Measurements from ENCODE around the gene EPHA8.

Gene EPHA8

DNA sequence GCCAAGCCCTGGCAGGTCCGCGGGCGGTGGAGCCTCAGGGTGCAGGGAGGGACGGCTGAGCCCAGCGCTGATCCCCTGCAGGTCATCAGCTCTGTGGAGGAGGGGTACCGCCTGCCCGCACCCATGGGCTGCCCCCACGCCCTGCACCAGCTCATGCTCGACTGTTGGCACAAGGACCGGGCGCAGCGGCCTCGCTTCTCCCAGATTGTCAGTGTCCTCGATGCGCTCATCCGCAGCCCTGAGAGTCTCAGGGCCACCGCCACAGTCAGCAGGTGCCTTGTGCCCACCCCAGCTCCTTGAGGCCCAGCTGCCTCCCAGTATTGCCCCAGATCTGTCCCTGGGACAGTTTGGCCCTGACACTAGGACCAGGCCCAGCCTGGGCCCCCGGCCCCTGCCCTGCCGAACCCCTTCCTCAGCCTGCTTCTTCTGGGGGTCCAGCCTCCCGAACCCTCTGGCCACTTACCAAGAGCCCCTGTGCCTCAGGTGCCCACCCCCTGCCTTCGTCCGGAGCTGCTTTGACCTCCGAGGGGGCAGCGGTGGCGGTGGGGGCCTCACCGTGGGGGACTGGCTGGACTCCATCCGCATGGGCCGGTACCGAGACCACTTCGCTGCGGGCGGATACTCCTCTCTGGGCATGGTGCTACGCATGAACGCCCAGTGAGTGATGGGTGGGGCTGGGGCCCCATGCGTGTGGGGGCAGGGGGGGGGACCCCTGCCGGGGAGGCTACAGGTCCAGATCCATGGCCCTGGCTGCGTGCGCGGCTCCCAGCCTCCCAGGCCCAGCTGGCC is 37.7 kb downstream of the EPHA8 start:
- Histone ChIP-seq H3K4me3 (ENCODE audit: low read depth, low read length) (no peak overlapping the region), H3K79me2 (no peaks in the 10 kb centered on the region), H3K27me3 (ENCODE audit: control insufficient read depth, insufficient read depth, low read length) (no peaks in the 10 kb centered on the region), H2AFZ (no peak overlapping the region), H3K27ac (no peak overlapping the region), H3K4me1 (peaks cover 2% of the 10 kb centered on the region), H3K9ac (no peak overlapping the region), H3K9me3 (ENCODE audit: control insufficient read depth, low read length) (no peaks in the 10 kb centered on the region), H3K4me2 (ENCODE audit: low read length) (no peak overlapping the region), H3K36me3 (ENCODE audit: control insufficient read depth, insufficient read depth, low read length) (no peaks in the 10 kb centered on the region)
- TF ChIP-seq, protein P1, sequence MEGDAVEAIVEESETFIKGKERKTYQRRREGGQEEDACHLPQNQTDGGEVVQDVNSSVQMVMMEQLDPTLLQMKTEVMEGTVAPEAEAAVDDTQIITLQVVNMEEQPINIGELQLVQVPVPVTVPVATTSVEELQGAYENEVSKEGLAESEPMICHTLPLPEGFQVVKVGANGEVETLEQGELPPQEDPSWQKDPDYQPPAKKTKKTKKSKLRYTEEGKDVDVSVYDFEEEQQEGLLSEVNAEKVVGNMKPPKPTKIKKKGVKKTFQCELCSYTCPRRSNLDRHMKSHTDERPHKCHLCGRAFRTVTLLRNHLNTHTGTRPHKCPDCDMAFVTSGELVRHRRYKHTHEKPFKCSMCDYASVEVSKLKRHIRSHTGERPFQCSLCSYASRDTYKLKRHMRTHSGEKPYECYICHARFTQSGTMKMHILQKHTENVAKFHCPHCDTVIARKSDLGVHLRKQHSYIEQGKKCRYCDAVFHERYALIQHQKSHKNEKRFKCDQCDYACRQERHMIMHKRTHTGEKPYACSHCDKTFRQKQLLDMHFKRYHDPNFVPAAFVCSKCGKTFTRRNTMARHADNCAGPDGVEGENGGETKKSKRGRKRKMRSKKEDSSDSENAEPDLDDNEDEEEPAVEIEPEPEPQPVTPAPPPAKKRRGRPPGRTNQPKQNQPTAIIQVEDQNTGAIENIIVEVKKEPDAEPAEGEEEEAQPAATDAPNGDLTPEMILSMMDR (IDR thresholded peaks at IDR 0.05), result no peak

DNA sequence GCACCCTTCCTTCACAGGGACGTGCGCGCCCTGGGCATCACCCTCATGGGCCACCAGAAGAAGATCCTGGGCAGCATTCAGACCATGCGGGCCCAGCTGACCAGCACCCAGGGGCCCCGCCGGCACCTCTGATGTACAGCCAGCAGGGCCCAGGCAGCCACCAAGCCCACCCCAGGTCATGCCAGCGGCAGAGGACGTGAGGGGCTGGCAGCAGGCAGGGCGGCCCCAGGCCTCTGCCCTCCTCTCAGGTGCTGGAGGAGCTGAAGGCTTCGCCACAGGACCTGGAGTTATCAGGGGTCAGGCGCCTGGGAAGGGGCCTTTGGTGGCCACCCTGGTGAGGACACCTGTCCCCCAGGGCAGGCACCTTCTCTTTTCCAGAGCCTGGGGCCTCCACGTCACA is 38.3 kb downstream of the EPHA8 start:
- Histone ChIP-seq H3K27ac (no peak overlapping the region), H3K27me3 (ENCODE audit: control insufficient read depth, insufficient read depth, low read length) (no peaks in the 10 kb centered on the region)

DNA sequence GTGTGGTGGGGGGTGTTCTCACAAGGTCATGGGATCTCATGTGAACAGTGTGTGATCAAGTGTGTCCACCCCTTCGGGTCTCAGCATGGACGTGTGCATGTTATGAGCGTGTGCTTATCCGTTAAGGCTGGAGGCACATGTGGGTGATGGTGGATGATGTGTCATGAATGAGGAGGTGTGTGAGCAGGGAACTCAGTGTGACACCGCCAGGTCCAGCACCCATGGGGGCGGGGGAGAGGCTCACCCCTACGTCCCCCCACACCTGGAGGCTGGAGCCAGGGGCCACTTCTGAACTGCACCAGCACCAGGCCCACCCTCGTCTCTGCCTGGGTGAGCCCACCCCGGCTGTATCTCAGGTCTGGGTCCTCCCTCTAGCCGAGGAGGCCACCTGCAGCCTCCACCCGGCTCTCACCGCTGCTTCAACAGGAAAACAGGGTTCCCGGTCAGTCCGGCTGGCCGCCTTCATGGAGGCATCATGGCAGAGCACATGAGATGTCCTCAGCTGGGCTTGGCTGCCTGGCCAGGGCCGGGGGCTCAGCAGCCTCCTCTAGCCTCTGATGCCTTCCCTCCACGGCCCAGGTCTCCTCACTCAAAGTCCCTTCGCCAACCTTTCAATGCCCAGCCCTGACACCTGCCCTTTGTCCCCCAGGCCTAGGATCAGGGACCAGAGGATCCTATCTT is 38.9 kb downstream of the EPHA8 start:
- H3K27me3 ChIP-seq (ENCODE audit: control insufficient read depth, insufficient read depth, low read length), result no peaks in the 10 kb centered on the region
- H3K4me2 ChIP-seq (ENCODE audit: low read length), result no peak overlapping the region
- TF ChIP-seq, protein P1 (IDR thresholded peaks at IDR 0.05), result no peak
- H3K4me3 ChIP-seq (ENCODE audit: low read depth, low read length), result no peak overlapping the region
- no peak overlapping the region for H3K9ac ChIP-seq
- H3K27ac ChIP-seq, result no peak overlapping the region
- H3K4me1 ChIP-seq, result peaks cover 2% of the 10 kb centered on the region
- no peak overlapping the region for H2AFZ ChIP-seq
- no peaks in the 10 kb centered on the region for H3K9me3 ChIP-seq (ENCODE audit: control insufficient read depth, low read length)
- no peaks in the 10 kb centered on the region for H3K36me3 ChIP-seq (ENCODE audit: control insufficient read depth, insufficient read depth, low read length)
- H3K79me2 ChIP-seq, result no peaks in the 10 kb centered on the region

More for the DNA sequence above, 38.3 kb downstream of the EPHA8 start:
- no peaks in the 10 kb centered on the region for H3K9me3 ChIP-seq (ENCODE audit: control insufficient read depth, low read length)
- no peak overlapping the region for H3K4me3 ChIP-seq (ENCODE audit: low read depth, low read length)
- H2AFZ ChIP-seq, result no peak overlapping the region
- no peaks in the 10 kb centered on the region for H3K36me3 ChIP-seq (ENCODE audit: control insufficient read depth, insufficient read depth, low read length)
- no peaks in the 10 kb centered on the region for H3K79me2 ChIP-seq
- H3K9ac ChIP-seq, result no peak overlapping the region
- H3K4me1 ChIP-seq, result peaks cover 2% of the 10 kb centered on the region
- TF ChIP-seq, protein P1 (IDR thresholded peaks at IDR 0.05), result no peak
- H3K4me2 ChIP-seq (ENCODE audit: low read length), result no peak overlapping the region

DNA sequence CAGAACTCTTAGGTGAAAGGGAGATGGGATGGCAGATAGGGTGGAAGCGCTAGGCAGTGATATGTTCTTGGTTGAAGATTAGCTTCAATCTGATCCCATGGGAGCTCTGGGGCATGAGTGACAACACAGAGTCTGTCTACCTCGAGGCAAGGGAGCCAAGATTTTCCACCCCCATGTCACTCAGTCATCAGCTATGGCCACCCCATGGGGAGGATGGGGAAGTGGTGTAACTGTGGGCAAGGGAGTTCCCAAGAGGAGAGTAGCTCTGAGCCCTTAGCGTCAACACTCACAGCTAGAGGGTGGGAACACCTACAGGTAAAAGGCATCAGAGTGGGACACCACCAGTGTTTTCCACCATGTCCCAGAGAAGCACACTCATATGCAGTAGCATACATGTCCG is 42.9 kb downstream of the EPHA8 start:
- H3K27me3 ChIP-seq (ENCODE audit: control insufficient read depth, insufficient read depth, low read length), result peaks cover 3% of the 10 kb centered on the region
- TF ChIP-seq, protein P1 (IDR thresholded peaks at IDR 0.05), result no peak
- no peaks in the 10 kb centered on the region for H3K36me3 ChIP-seq (ENCODE audit: control insufficient read depth, insufficient read depth, low read length)
- no peaks in the 10 kb centered on the region for H3K9me3 ChIP-seq (ENCODE audit: control insufficient read depth, low read length)
- H3K9ac ChIP-seq, result no peak overlapping the region
- H3K79me2 ChIP-seq, result no peaks in the 10 kb centered on the region
- H3K4me3 ChIP-seq (ENCODE audit: low read depth, low read length), result no peak overlapping the region
- H3K4me1 ChIP-seq, result peaks cover 2% of the 10 kb centered on the region
- no peak overlapping the region for H3K27ac ChIP-seq
- no peak overlapping the region for H2AFZ ChIP-seq
- H3K4me2 ChIP-seq (ENCODE audit: low read length), result no peak overlapping the region

Measured in parathyroid adenoma (tissue), 2 donors.